Upper lobe of right lung (tissue), 1 donor: Measurements from ENCODE around the gene STARD6. TPM values are rescaled to one million over a fixed set of nuclear protein-coding genes. Genes with fewer than 3 reads are reported as not detected.
A peak's percentile ranks its signal among the peaks of the same experiment; 100 is the strongest.

Source experiments
- ATAC-seq: fragments of 200-7000 bp; cut with Tn5 transposase; one replicate; pipeline ENCODE4 v1.9.1; 2020; ENCODE audit warnings: mild to moderate bottlenecking, moderate library complexity
- DNase-seq: peaks from one replicate; pipeline ENCODE4 v3.0.0-alpha.2; 2020
- H3K27ac ChIP-seq: fragments of 200-600 bp; one replicate; pipeline ENCODE4 v1.8.0; 2022
- H3K27me3 ChIP-seq: fragments of 200-600 bp; one replicate; pipeline ENCODE4 v1.8.0; 2022; ENCODE audit warnings: mild to moderate bottlenecking
- H3K36me3 ChIP-seq: fragments of 200-600 bp; one replicate; pipeline ENCODE4 v1.8.0; 2022
- H3K4me1 ChIP-seq: fragments of 200-600 bp; one replicate; pipeline ENCODE4 v1.8.0; 2022
- H3K4me3 ChIP-seq: fragments of 200-600 bp; one replicate; pipeline ENCODE4 v1.8.0; 2022; ENCODE audit warnings: mild to moderate bottlenecking
- H3K9me3 ChIP-seq: fragments of 200-600 bp; one replicate; pipeline ENCODE4 v1.8.0; 2022
- intact Hi-C: fragments of 100-400 bp; cut with DNase I; formaldehyde crosslinking; loops from one replicate; pipeline ENCODE4 v1.11.0; 2022
- total RNA-seq: library from RNA; stranded (reverse); fragmentation: NEBNext Ultra II Directional; extraction: Animal tissue kit (Norgen Biotek cat#: 25700); gene quantifications from one replicate; pipeline ENCODE4 v1.2.1, GENCODE V29; 2021
- TF ChIP-seq, protein P1 (sequence below): fragments of 200-600 bp; IDR thresholded peaks from one replicate; pipeline ENCODE4 v1.8.0; 2022; ENCODE audit warnings: antibody characterized with exemption
- donor health status: DM: no; HTN: yes; CAD: no; lungs with severe emphysema.

STARD6 gene
- total RNA-seq, 1 donor from 2014 or later, result not detected

DNA sequence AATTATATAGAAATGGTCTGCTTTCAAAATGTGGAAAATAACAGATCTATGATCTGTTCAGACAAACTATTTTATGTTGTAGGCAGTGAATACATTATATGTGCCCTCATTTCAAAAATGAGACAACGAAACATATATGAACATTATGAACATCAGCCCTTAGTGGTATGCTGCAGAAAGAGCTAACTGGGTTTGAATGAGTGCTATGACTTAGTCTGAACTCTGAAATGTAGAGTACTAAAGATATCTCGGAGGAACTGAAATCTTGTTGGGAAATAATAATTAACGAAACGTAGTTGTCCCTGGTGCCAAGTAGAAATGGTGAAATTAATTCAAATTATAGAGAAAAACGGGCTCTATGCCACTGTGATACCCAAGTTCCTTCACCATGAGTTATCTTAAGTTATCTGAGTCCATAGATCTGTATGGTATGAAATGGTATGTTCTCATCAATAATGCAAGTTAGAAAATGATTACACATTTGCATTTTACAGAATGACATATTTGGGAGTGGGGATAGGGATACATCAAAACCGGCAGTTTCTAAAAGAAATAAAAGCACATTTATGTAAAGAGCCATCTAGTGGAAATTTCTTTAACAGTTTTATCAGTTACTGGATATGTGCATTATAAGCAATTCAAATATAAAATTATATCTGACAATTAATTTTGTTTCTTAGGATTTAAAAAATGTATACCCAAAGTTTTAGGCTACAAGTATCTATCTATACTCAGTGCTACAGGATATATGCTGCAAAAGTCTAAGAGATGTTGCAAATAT is 26.7 kb downstream of the STARD6 start:
- Histone ChIP-seq H3K27me3 (no peaks in the 10 kb centered on the region), H3K4me1 (no peaks in the 10 kb centered on the region), H3K36me3 (no peaks in the 10 kb centered on the region), H3K27ac (no peak overlapping the region), H3K9me3 (no peaks in the 10 kb centered on the region), H3K4me3 (no peak overlapping the region)
- DNase-seq, result no peak
- intact Hi-C loops, result no loop called here
- no peak for ATAC-seq
- TF ChIP-seq, protein P1, sequence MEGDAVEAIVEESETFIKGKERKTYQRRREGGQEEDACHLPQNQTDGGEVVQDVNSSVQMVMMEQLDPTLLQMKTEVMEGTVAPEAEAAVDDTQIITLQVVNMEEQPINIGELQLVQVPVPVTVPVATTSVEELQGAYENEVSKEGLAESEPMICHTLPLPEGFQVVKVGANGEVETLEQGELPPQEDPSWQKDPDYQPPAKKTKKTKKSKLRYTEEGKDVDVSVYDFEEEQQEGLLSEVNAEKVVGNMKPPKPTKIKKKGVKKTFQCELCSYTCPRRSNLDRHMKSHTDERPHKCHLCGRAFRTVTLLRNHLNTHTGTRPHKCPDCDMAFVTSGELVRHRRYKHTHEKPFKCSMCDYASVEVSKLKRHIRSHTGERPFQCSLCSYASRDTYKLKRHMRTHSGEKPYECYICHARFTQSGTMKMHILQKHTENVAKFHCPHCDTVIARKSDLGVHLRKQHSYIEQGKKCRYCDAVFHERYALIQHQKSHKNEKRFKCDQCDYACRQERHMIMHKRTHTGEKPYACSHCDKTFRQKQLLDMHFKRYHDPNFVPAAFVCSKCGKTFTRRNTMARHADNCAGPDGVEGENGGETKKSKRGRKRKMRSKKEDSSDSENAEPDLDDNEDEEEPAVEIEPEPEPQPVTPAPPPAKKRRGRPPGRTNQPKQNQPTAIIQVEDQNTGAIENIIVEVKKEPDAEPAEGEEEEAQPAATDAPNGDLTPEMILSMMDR, result peak; percentile 23

DNA sequence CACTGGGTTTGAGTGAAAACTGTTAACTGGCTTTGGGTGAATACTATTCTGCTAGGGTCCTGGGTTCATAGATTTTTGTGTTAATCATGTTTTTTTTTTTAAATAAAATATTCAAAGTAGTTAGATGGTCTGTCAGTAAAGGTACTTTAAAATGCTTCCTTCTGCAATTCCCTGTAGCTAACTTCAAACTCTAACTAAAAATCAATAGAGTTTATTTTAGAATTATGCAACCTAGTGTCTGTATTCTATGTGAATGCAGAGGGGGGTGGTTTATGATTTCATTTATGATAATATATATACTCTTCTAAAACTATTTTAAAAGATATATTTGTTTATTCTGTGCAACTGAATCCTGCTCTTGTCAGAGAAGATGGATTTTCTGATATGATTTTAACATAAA is 27.9 kb downstream of the STARD6 start:
- intact Hi-C loops, result no loop called here
- Histone ChIP-seq H3K27ac (no peak overlapping the region), H3K4me3 (no peak overlapping the region), H3K27me3 (no peaks in the 10 kb centered on the region), H3K9me3 (no peaks in the 10 kb centered on the region), H3K4me1 (no peaks in the 10 kb centered on the region), H3K36me3 (no peaks in the 10 kb centered on the region)
- DNase-seq (no peak), ATAC-seq (no peak)
- TF ChIP-seq, protein P1, result no peak

DNA sequence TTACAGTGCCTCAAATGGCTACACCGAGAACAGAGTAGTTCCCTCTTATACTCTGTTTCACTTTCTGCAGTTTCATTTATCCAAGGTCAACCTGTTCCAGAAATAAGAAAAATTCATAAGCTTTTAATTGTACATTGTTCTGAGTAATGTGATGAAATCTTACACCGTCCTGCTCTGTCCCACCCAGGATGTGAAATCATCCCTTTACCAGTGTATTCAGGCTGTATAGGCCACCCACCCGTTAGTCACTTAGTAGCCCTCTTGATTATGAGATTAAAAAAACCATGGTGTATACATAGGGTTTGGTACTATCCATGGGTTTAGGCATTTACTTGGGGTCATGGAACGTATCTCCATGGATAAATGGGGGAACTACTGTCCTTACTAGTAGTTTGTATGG is 29.8 kb downstream of the STARD6 start:
- no peak for DNase-seq
- H3K27ac ChIP-seq, result no peak overlapping the region
- no peaks in the 10 kb centered on the region for H3K4me1 ChIP-seq
- TF ChIP-seq, protein P1, result no peak
- ATAC-seq, result no peak
- H3K9me3 ChIP-seq, result no peaks in the 10 kb centered on the region
- H3K4me3 ChIP-seq, result no peak overlapping the region
- intact Hi-C loops, result no loop called here
- H3K27me3 ChIP-seq, result no peaks in the 10 kb centered on the region
- H3K36me3 ChIP-seq, result no peaks in the 10 kb centered on the region

DNA sequence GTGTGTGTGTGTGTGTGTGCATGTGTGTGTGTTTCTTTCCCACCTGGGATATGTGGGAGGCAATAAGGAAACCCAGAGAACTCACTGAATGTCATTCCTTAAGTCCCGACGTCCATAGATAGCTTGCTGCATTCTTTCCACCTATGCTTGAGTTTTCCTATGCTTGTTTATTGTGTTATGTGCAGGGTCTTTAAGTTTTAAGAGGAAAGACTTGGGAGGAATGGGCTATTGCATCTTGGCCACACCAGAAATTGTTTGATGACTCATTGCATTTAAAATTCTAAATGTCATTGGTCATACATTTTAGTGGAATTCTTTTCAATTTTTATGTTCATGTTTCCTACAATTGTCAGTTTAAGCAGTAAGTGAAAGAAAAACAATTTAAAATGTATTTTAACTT is 33.7 kb downstream of the STARD6 start:
- TF ChIP-seq, protein P1, result no peak
- ATAC-seq (no peak), DNase-seq (no peak)
- no peaks in the 10 kb centered on the region for H3K36me3 ChIP-seq
- no peaks in the 10 kb centered on the region for H3K9me3 ChIP-seq
- no peaks in the 10 kb centered on the region for H3K27me3 ChIP-seq
- no peaks in the 10 kb centered on the region for H3K4me1 ChIP-seq
- no peak overlapping the region for H3K4me3 ChIP-seq
- no peak overlapping the region for H3K27ac ChIP-seq
- intact Hi-C loops, result no loop called here

DNA sequence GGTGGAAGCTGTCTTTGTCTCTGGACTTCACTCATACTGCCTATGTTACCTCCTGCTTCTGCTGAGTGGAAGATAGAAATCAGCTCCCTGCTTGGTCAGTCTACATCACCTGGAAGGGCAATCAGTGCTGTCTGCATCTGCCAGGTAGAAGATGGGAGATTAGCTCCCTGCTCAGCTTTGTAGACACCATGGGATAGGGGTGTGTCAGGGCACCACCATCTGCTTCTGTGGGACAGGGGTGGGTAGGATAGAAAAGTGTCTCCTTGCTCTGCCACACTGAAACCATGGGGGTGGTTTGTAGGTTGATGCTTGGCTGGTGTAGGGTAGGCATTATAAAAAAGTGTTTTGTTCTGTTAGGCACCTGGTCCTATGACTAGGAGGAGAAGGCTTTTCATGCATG is 34.1 kb downstream of the STARD6 start:
- H3K4me1 ChIP-seq, result no peaks in the 10 kb centered on the region
- TF ChIP-seq, protein P1, result no peak
- H3K4me3 ChIP-seq, result no peak overlapping the region
- intact Hi-C loops, result no loop called here
- ATAC-seq (no peak), DNase-seq (no peak)
- H3K9me3 ChIP-seq, result no peaks in the 10 kb centered on the region
- H3K36me3 ChIP-seq, result no peaks in the 10 kb centered on the region
- H3K27ac ChIP-seq, result no peak overlapping the region
- no peaks in the 10 kb centered on the region for H3K27me3 ChIP-seq
